ENCODE results near the gene CFAP46. TPM values are rescaled to one million over a fixed set of nuclear protein-coding genes. Genes with fewer than 3 reads are reported as not detected.

CFAP46 gene
- total RNA-seq, 3 donors from 2014 or later (not counting 1 experiment from before 2014, with no cell fraction given), result 0.35 TPM; not detected in 2

DNA sequence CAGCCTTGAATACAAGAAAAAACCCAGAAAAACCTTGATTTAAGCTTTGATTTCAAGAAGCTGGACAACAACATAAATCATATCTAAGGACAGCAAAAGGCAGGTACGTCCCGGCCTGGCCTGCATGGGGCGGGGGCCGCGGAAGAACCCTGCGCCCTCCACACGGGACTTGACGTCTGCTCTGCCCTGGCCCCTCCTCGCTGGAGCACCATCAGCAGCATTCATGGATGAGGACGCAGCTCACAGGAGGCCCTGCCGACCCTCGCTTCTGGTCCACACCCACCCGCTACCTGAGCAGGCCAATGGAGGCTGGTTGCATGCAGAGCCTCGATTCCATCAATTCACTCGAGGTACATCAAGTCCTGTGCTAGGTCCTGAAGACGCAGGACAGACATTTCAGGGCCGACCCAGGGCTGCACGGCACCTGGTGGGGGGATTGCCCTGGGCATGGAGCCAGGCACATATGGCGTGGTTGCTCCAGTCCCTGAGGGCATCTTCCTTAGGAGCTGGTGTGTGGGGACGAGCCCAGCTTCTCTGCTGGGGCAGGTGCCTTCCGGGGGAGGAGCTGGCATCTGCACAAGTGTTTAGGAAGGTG, 93.3 kb downstream of the CFAP46 start:
- Mint-ChIP-seq H3K9me3 (no peaks in the 10 kb centered on the region), H3K36me3 (no peaks in the 10 kb centered on the region), H3K4me3 (peak overlapping the region; percentile 88), H3K4me1 (peaks cover 15 to 16% of the 10 kb centered on the region in 2 donors), H3K27me3 (ENCODE audit: low read depth in 2 of 2) (peaks cover 0 to 9% of the 10 kb centered on the region in 2 donors), H3K27ac (peak overlapping the region in 1 of 2 donors; percentile 67)
- intact Hi-C loops (cut with micrococcal nuclease), result no loop called here
- DNase-seq (peak in 1 of 2 donors; percentile 14), ATAC-seq (no peak)
- Histone ChIP-seq H3K9me3 (ENCODE audit: control insufficient read depth, insufficient read depth, low read length) (no peaks in the 10 kb centered on the region), H3K4me1 (ENCODE audit: control insufficient read depth, insufficient read depth, low read length) (peaks cover 22% of the 10 kb centered on the region), H3K4me3 (ENCODE audit: low read length) (peak overlapping the region; percentile 31), H3K27ac (ENCODE audit: low read length) (no peak overlapping the region), H3K36me3 (ENCODE audit: control insufficient read depth, insufficient read depth, low read length) (no peaks in the 10 kb centered on the region), H3K27me3 (ENCODE audit: control insufficient read depth, insufficient read depth, low read length) (no peaks in the 10 kb centered on the region)
- 87% methylated on average over 21 of the region's 21 CpGs for WGBS (ENCODE audit: insufficient coverage)
- TF ChIP-seq, protein P1, sequence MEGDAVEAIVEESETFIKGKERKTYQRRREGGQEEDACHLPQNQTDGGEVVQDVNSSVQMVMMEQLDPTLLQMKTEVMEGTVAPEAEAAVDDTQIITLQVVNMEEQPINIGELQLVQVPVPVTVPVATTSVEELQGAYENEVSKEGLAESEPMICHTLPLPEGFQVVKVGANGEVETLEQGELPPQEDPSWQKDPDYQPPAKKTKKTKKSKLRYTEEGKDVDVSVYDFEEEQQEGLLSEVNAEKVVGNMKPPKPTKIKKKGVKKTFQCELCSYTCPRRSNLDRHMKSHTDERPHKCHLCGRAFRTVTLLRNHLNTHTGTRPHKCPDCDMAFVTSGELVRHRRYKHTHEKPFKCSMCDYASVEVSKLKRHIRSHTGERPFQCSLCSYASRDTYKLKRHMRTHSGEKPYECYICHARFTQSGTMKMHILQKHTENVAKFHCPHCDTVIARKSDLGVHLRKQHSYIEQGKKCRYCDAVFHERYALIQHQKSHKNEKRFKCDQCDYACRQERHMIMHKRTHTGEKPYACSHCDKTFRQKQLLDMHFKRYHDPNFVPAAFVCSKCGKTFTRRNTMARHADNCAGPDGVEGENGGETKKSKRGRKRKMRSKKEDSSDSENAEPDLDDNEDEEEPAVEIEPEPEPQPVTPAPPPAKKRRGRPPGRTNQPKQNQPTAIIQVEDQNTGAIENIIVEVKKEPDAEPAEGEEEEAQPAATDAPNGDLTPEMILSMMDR (IDR thresholded peaks at IDR 0.05), result no peak

DNA sequence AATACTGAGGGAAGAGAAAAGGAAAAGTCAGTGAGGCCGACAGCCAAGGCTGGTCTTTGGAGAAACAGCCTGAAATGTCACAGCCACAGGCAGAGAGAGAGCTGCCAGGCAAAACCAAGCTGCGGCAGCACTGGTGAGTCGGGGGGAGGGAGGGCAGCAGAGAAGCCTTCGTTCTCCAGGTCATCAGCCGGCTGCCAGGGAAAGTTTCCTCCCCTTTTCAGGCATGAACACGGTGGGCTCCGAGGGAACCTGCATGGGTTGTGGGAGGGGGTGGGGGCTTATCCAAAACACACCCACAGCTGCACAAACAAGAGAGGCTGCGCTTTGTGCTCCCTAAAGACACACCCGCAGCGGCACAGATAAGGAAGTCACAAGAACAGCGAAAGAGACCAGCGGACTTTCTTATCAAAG, 94.1 kb downstream of the CFAP46 start:
- no peaks in the 10 kb centered on the region for H3K36me3 Mint-ChIP-seq
- H3K4me3 ChIP-seq (ENCODE audit: low read length), result peak overlapping the region; percentile 31
- TF ChIP-seq, protein P1 (IDR thresholded peaks at IDR 0.05), result no peak
- H3K4me1 Mint-ChIP-seq, result peaks cover 15 to 16% of the 10 kb centered on the region in 2 donors
- no peaks in the 10 kb centered on the region for H3K36me3 ChIP-seq (ENCODE audit: control insufficient read depth, insufficient read depth, low read length)
- DNase-seq (peak; percentile 14 to 19), ATAC-seq (peak; percentile 42 to 78 (median 62))
- 4% methylated on average over 10 of the region's 12 CpGs for WGBS (ENCODE audit: insufficient coverage)
- H3K27ac ChIP-seq (ENCODE audit: low read length), result peak overlapping the region; percentile 31
- H3K9me3 ChIP-seq (ENCODE audit: control insufficient read depth, insufficient read depth, low read length), result no peaks in the 10 kb centered on the region
- peaks cover 0 to 4% of the 10 kb centered on the region in 2 donors for H3K27me3 Mint-ChIP-seq (ENCODE audit: low read depth in 2 of 2)
- peaks cover 22% of the 10 kb centered on the region for H3K4me1 ChIP-seq (ENCODE audit: control insufficient read depth, insufficient read depth, low read length)
- H3K27me3 ChIP-seq (ENCODE audit: control insufficient read depth, insufficient read depth, low read length), result no peaks in the 10 kb centered on the region
- intact Hi-C loops (cut with micrococcal nuclease), result no loop called here
- peak overlapping the region; percentile 88 for H3K4me3 Mint-ChIP-seq
- H3K9me3 Mint-ChIP-seq, result no peaks in the 10 kb centered on the region
- H3K27ac Mint-ChIP-seq, result peak overlapping the region; percentile 62 to 67

DNA sequence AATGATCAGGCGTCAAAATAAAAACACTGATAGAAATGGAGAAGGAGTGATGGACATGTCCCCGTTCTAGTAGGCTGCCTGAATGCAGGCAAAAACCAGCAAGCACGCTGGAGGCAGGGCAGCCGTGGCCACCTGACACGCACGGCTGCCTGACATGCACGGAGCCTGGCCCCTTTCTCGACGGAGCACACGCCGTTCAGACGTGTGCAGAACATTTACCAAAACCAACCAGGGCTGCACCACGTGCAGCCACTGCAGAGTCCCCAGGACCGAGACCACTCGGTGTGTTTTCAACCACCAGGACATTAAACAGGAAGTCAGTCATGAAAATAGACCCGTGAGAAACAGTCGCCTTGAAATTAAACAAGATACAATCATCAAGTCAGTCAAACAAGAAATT, 94.5 kb downstream of the CFAP46 start:
- H3K27ac ChIP-seq (ENCODE audit: low read length), result peak overlapping the region; percentile 31
- peaks cover 22% of the 10 kb centered on the region for H3K4me1 ChIP-seq (ENCODE audit: control insufficient read depth, insufficient read depth, low read length)
- no peaks in the 10 kb centered on the region for H3K27me3 ChIP-seq (ENCODE audit: control insufficient read depth, insufficient read depth, low read length)
- H3K27ac Mint-ChIP-seq, result peak overlapping the region; percentile 62 to 67
- TF ChIP-seq, protein P1 (IDR thresholded peaks at IDR 0.05), result no peak
- peaks cover 15 to 16% of the 10 kb centered on the region in 2 donors for H3K4me1 Mint-ChIP-seq
- intact Hi-C loops (cut with micrococcal nuclease), result no loop called here
- peaks cover 4% of the 10 kb centered on the region for H3K9me3 ChIP-seq (ENCODE audit: control insufficient read depth, insufficient read depth, low read length)
- no peaks in the 10 kb centered on the region for H3K36me3 Mint-ChIP-seq
- H3K27me3 Mint-ChIP-seq (ENCODE audit: low read depth in 2 of 2), result peaks cover 0 to 4% of the 10 kb centered on the region in 2 donors
- no peaks in the 10 kb centered on the region for H3K36me3 ChIP-seq (ENCODE audit: control insufficient read depth, insufficient read depth, low read length)
- 10% methylated on average over 17 of the region's 17 CpGs for WGBS (ENCODE audit: insufficient coverage)
- H3K4me3 ChIP-seq (ENCODE audit: low read length), result peak overlapping the region; percentile 31
- H3K9me3 Mint-ChIP-seq, result no peaks in the 10 kb centered on the region
- ATAC-seq, result peak; percentile 66 to 81 (median 80)
- H3K4me3 Mint-ChIP-seq, result peak overlapping the region; percentile 88
- peak; percentile 13 to 14 for DNase-seq

DNA sequence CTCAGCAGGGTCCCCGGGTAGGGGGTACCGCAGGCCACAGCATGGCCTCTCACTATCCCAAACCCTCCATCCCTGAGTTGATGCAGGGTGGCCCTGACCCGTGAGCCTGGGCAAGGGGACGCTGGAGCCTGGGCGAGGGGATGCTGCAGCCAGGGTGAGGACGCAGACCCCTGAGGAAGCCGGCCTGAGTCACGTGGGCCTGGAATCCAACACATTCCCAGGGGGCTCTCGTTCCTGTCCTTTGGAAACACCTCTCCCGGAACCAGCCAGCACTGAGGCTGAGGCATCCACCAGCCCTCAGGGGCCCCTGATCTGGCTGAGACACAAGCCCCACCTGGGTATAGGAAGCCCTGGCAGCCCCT, 95.0 kb downstream of the CFAP46 start:
- Mint-ChIP-seq H3K36me3 (peaks cover 4% of the 10 kb centered on the region), H3K4me3 (peak overlapping the region; percentile 88), H3K9me3 (peaks cover 1 to 2% of the 10 kb centered on the region in 2 donors), H3K27ac (no peak overlapping the region), H3K27me3 (ENCODE audit: low read depth in 2 of 2) (peaks cover 2 to 4% of the 10 kb centered on the region in 2 donors), H3K4me1 (peaks cover 15 to 16% of the 10 kb centered on the region in 2 donors)
- no peak overlapping the region for H3K4me3 ChIP-seq (ENCODE audit: low read length)
- no peak for ATAC-seq
- H3K4me1 ChIP-seq (ENCODE audit: control insufficient read depth, insufficient read depth, low read length), result peaks cover 22% of the 10 kb centered on the region
- H3K27me3 ChIP-seq (ENCODE audit: control insufficient read depth, insufficient read depth, low read length), result no peaks in the 10 kb centered on the region
- TF ChIP-seq, protein P1 (IDR thresholded peaks at IDR 0.05), result no peak
- H3K27ac ChIP-seq (ENCODE audit: low read length), result no peak overlapping the region
- 96% methylated on average over 10 of the region's 10 CpGs for WGBS (ENCODE audit: insufficient coverage)
- intact Hi-C loops (cut with micrococcal nuclease), result no loop called here
- peaks cover 9% of the 10 kb centered on the region for H3K9me3 ChIP-seq (ENCODE audit: control insufficient read depth, insufficient read depth, low read length)
- H3K36me3 ChIP-seq (ENCODE audit: control insufficient read depth, insufficient read depth, low read length), result no peaks in the 10 kb centered on the region
- no peak for DNase-seq

Measured in natural killer cell (primary cell).